Measurements from ENCODE around the gene FAM221A. TPM values are rescaled to one million over a fixed set of nuclear protein-coding genes. Genes with fewer than 3 reads are reported as not detected.
"Not testable (repeated sequence)": the region's sequence is repeated elsewhere in the genome, so short reads cannot be mapped to it uniquely, and the experiment has no call there.

The FAM221A gene
- total and polyA plus RNA-seq, 2 donors (not counting 1 experiment from before 2014, with no cell fraction given): 10.7 to 11.3 TPM

GRCh38 chr7:23680414-23681405 lies 711 bp downstream of the FAM221A start:
- no peaks in the 10 kb centered on the region for H3K27me3 Mint-ChIP-seq
- peak; percentile 13 for ATAC-seq (ENCODE audit: low read depth)
- Histone ChIP-seq H3K4me2 (replicated peaks; ENCODE audit: low read depth, low read length, poor library complexity, severe bottlenecking) (peak overlapping the region; percentile 85), H3K27me3 (replicated peaks in 1 of 4; ENCODE audit: control extremely low read depth in 1 of 4, control insufficient read depth in 3 of 4, insufficient read depth in 4 of 4, low read length in 3 of 4) (no peaks in the 10 kb centered on the region), H2AFZ (ENCODE audit: insufficient read depth, low read depth, low read length, poor library complexity, severe bottlenecking) (peak overlapping the region; percentile 92), H3K9me3 (ENCODE audit: control extremely low read depth in 1 of 3, control insufficient read depth in 2 of 3, insufficient read depth in 1 of 3, low read length in 2 of 3) (no peaks in the 10 kb centered on the region), H3K27ac (ENCODE audit: low read length in 2 of 2) (peak overlapping the region in 1 of 2 donors; percentile 57), H3K79me2 (ENCODE audit: control insufficient read depth, insufficient read depth, low read length) (no peaks in the 10 kb centered on the region), H3K4me1 (ENCODE audit: control insufficient read depth in 2 of 2, insufficient read depth in 2 of 2, low read length in 2 of 2) (peaks cover 0 to 15% of the 10 kb centered on the region in 2 donors), H3K9ac (ENCODE audit: low read length) (peak overlapping the region; percentile 88), H4K20me1 (ENCODE audit: control insufficient read depth, insufficient read depth, low read length, poor library complexity, severe bottlenecking) (no peaks in the 10 kb centered on the region), H3K4me3 (ENCODE audit: control extremely low read depth in 1 of 5, extremely low read depth in 1 of 5, insufficient read depth in 1 of 5, low read depth in 2 of 5, low read length in 4 of 5) (peak overlapping the region; percentile 51 to 85 (median 75)), H3K36me3 (replicated peaks in 1 of 2; ENCODE audit: control extremely low read depth in 1 of 2, control insufficient read depth in 1 of 2, extremely low read depth in 1 of 2, insufficient read depth in 2 of 2, low read length in 1 of 2) (no peaks in the 10 kb centered on the region)
- no peaks in the 10 kb centered on the region for H3K9me3 Mint-ChIP-seq (ENCODE audit: insufficient read depth)
- peak; percentile 52 for DNase-seq
- no peak for TF ChIP-seq CTCF (IDR thresholded peaks at IDR 0.05)
- no peak for TF ChIP-seq EZH2 (IDR thresholded peaks at IDR 0.05; ENCODE audit: borderline replicate concordance, insufficient read depth, low read depth, low read length, poor library complexity, severe bottlenecking)
- CTCF ChIA-PET: interaction anchor here (0.5 to 2.2 kb wide), 7 partner anchors 13 to 1117 kb away, joined by 3 to 10 read pairs (median 4); partner anchors contain the start of gene CCDC126
- peak overlapping the region; percentile 90 for H3K4me3 Mint-ChIP-seq
- peak overlapping the region; percentile 66 for H3K27ac Mint-ChIP-seq
- intact Hi-C loops (cut with micrococcal nuclease): loop anchor here (1.0 to 10.0 kb wide), 7 partner anchors 83 to 894 kb away; partner anchors contain the start of genes CCDC126, KLHL7, MALSU1 and NUP42
- 4% methylated on average over 33 of the region's 42 CpGs for WGBS (ENCODE audit: insufficient coverage)
- peaks cover 13% of the 10 kb centered on the region for H3K4me1 Mint-ChIP-seq
- POLR2A ChIA-PET: interaction anchor here (1.2 kb wide), 1 partner anchor 83 kb away, joined by 5 read pairs; the partner anchor contains the start of gene CCDC126

- H3K4me1 ChIP-seq (ENCODE audit: control insufficient read depth in 2 of 2, insufficient read depth in 2 of 2, low read length in 2 of 2): peaks cover 0 to 13% of the 10 kb centered on the region in 2 donors
- ATAC-seq (ENCODE audit: low read depth); H3K9ac ChIP-seq (ENCODE audit: low read length); H3K9me3 ChIP-seq (ENCODE audit: control extremely low read depth in 1 of 3, control insufficient read depth in 2 of 3, insufficient read depth in 1 of 3, low read length in 2 of 3); H2AFZ ChIP-seq (ENCODE audit: insufficient read depth, low read depth, low read length, poor library complexity, severe bottlenecking); H4K20me1 ChIP-seq (ENCODE audit: control insufficient read depth, insufficient read depth, low read length, poor library complexity, severe bottlenecking); H3K9me3 Mint-ChIP-seq (ENCODE audit: insufficient read depth); H3K36me3 ChIP-seq (replicated peaks in 1 of 2; ENCODE audit: control extremely low read depth in 1 of 2, control insufficient read depth in 1 of 2, extremely low read depth in 1 of 2, insufficient read depth in 2 of 2, low read length in 1 of 2); H3K27ac Mint-ChIP-seq; H3K4me3 ChIP-seq (ENCODE audit: control extremely low read depth in 1 of 5, extremely low read depth in 1 of 5, insufficient read depth in 1 of 5, low read depth in 2 of 5, low read length in 4 of 5); H3K4me2 ChIP-seq (replicated peaks; ENCODE audit: low read depth, low read length, poor library complexity, severe bottlenecking); DNase-seq; POLR2A ChIA-PET; H3K79me2 ChIP-seq (ENCODE audit: control insufficient read depth, insufficient read depth, low read length); H3K27me3 Mint-ChIP-seq; H3K4me3 Mint-ChIP-seq; H3K27me3 ChIP-seq (replicated peaks in 1 of 4; ENCODE audit: control extremely low read depth in 1 of 4, control insufficient read depth in 3 of 4, insufficient read depth in 4 of 4, low read length in 3 of 4); H3K27ac ChIP-seq (ENCODE audit: low read length in 2 of 2): not testable (repeated sequence)
- CTCF ChIA-PET: interaction anchor here (0.8 to 4.1 kb wide), 6 partner anchors 10 to 137 kb away, joined by 3 to 21 read pairs (median 4); no protein-coding TSS in a partner anchor
- H3K4me1 Mint-ChIP-seq: peaks cover 13% of the 10 kb centered on the region
- WGBS (ENCODE audit: insufficient coverage): 89% methylated on average over 5 of the region's 6 CpGs
- intact Hi-C loops (cut with micrococcal nuclease): loop anchor here (5.0 to 10.0 kb wide), 3 partner anchors 502 to 891 kb away; partner anchors contain the start of genes KLHL7, NUP42 and PALS2
Measured at GRCh38 chr7:23684041-23684440, 4.0 kb downstream of the FAM221A start.

Measured in B cell (primary cell).